Thymus (tissue), 11 donors: ENCODE results near the gene NTM. TPM values are rescaled to one million over a fixed set of nuclear protein-coding genes. Genes with fewer than 3 reads are reported as not detected.

Source experiments
- DNase-seq, 9 donors: peaks; one replicate each; pipeline ENCODE4 v3.0.0-alpha.2; 2013; ENCODE audit warnings: low spot score in 9 of 9, low read depth in 6 of 9, missing footprints in 1 of 9
- H3K27ac ChIP-seq, 2 donors: one replicate each; pipeline ENCODE4 v1.5.1; 2013; ENCODE audit warnings: control low read depth in 1 of 2, low read depth in 1 of 2, low read length in 1 of 2, mild to moderate bottlenecking in 1 of 2, moderate library complexity in 1 of 2
- H3K27me3 ChIP-seq, 2 donors: one replicate each; pipeline ENCODE4 v1.5.1; 2013; ENCODE audit warnings: low read length in 1 of 2; ENCODE audit not compliant: control insufficient read depth in 2 of 2, insufficient read depth in 1 of 2
- H3K36me3 ChIP-seq, 2 donors: one replicate each; pipeline ENCODE4 v1.5.1; 2013; ENCODE audit warnings: low read length in 1 of 2, mild to moderate bottlenecking in 1 of 2, moderate library complexity in 1 of 2; ENCODE audit not compliant: control insufficient read depth in 2 of 2, insufficient read depth in 2 of 2
- H3K4me1 ChIP-seq, 2 donors: one replicate each; pipeline ENCODE4 v1.5.1; 2013; ENCODE audit warnings: low read length in 2 of 2; ENCODE audit not compliant: control insufficient read depth in 2 of 2, insufficient read depth in 2 of 2
- H3K4me3 ChIP-seq, 2 donors: one replicate each; pipeline ENCODE4 v1.5.1; 2013; ENCODE audit warnings: low read length in 2 of 2, control low read depth in 1 of 2, mild to moderate bottlenecking in 1 of 2
- H3K9me3 ChIP-seq, 2 donors: one replicate each; pipeline ENCODE4 v1.5.1; 2013; ENCODE audit warnings: low read length in 1 of 2, mild to moderate bottlenecking in 1 of 2; ENCODE audit not compliant: control insufficient read depth in 2 of 2, insufficient read depth in 1 of 2
- WGBS: extraction: QIAGEN DNeasy Blood & Tissue Kit; methylation state at CpG from one replicate; pipeline ENCODE4 v1.1.7; 2013; 5-methylcytosine and 5-hydroxymethylcytosine counted together
- polyA plus RNA-seq: library from polyadenylated mRNA; stranded (reverse); fragments of 200-250 nt; gene quantifications from one replicate; pipeline ENCODE4 v1.2.3, GENCODE V29; 2013
- total RNA-seq: library from RNA; stranded (reverse); fragments of 120-200 nt; gene quantifications from one replicate; pipeline ENCODE4 v1.2.4, GENCODE V29; 2013
- donor health status: healthy.

The NTM gene
- total and polyA plus RNA-seq, 2 donors: 0.18 to 0.47 TPM

GRCh38 chr11:132073787-132074186, 703.4 kb downstream of the NTM start:
- no peak overlapping the region for H3K4me3 ChIP-seq
- WGBS: 88% methylated on average over 1 of the region's 1 CpG
- no peak for DNase-seq
- no peak overlapping the region for H3K27ac ChIP-seq
- no peaks in the 10 kb centered on the region for H3K9me3 ChIP-seq
- H3K4me1 ChIP-seq: no peaks in the 10 kb centered on the region
- no peaks in the 10 kb centered on the region for H3K36me3 ChIP-seq
- H3K27me3 ChIP-seq: no peaks in the 10 kb centered on the region

- Histone ChIP-seq H3K36me3 (no peaks in the 10 kb centered on the region), H3K4me1 (no peaks in the 10 kb centered on the region), H3K9me3 (no peaks in the 10 kb centered on the region), H3K27ac (no peak overlapping the region), H3K27me3 (no peaks in the 10 kb centered on the region), H3K4me3 (no peak overlapping the region)
- DNase-seq: no peak
- WGBS: 71% methylated on average over 1 of the region's 1 CpG
These were observed 705.0 kb downstream of the NTM start for GRCh38 chr11:132075447-132075846.

GRCh38 chr11:132077416-132077815, 707.0 kb downstream of the NTM start:
- H3K27me3 ChIP-seq: no peaks in the 10 kb centered on the region
- no peak overlapping the region for H3K27ac ChIP-seq
- H3K9me3 ChIP-seq: no peaks in the 10 kb centered on the region
- H3K36me3 ChIP-seq: no peaks in the 10 kb centered on the region
- no peak overlapping the region for H3K4me3 ChIP-seq
- no peak for DNase-seq
- no peaks in the 10 kb centered on the region for H3K4me1 ChIP-seq

GRCh38 chr11:132078264-132079076, 708.1 kb downstream of the NTM start:
- WGBS: 93% methylated on average over 17 of the region's 17 CpGs
- H3K36me3 ChIP-seq: no peaks in the 10 kb centered on the region
- no peaks in the 10 kb centered on the region for H3K27me3 ChIP-seq
- H3K9me3 ChIP-seq: no peaks in the 10 kb centered on the region
- no peak for DNase-seq
- no peak overlapping the region for H3K27ac ChIP-seq
- no peaks in the 10 kb centered on the region for H3K4me1 ChIP-seq
- H3K4me3 ChIP-seq: no peak overlapping the region

GRCh38 chr11:132080127-132080526, 709.7 kb downstream of the NTM start:
- no peak overlapping the region for H3K4me3 ChIP-seq
- H3K9me3 ChIP-seq: no peaks in the 10 kb centered on the region
- H3K4me1 ChIP-seq: no peaks in the 10 kb centered on the region
- no peak for DNase-seq
- WGBS: 81% methylated on average over 1 of the region's 1 CpG
- H3K36me3 ChIP-seq: no peaks in the 10 kb centered on the region
- H3K27me3 ChIP-seq: no peaks in the 10 kb centered on the region
- H3K27ac ChIP-seq: no peak overlapping the region

- Histone ChIP-seq H3K4me3 (no peak overlapping the region), H3K36me3 (no peaks in the 10 kb centered on the region), H3K27me3 (no peaks in the 10 kb centered on the region), H3K4me1 (no peaks in the 10 kb centered on the region), H3K27ac (no peak overlapping the region), H3K9me3 (no peaks in the 10 kb centered on the region)
- DNase-seq: no peak
- 87% methylated on average over 5 of the region's 5 CpGs for WGBS
These were observed 712.2 kb downstream of the NTM start for GRCh38 chr11:132082566-132082965.

- H3K36me3 ChIP-seq: no peaks in the 10 kb centered on the region
- no peak overlapping the region for H3K27ac ChIP-seq
- DNase-seq: no peak
- H3K4me1 ChIP-seq: no peaks in the 10 kb centered on the region
- no peak overlapping the region for H3K4me3 ChIP-seq
- H3K9me3 ChIP-seq: no peaks in the 10 kb centered on the region
- no peaks in the 10 kb centered on the region for H3K27me3 ChIP-seq
These were observed 714.0 kb downstream of the NTM start for GRCh38 chr11:132084433-132084832.

- 77% methylated on average over 1 of the region's 1 CpG for WGBS
- H3K9me3 ChIP-seq: no peaks in the 10 kb centered on the region
These were observed 716.7 kb downstream of the NTM start for GRCh38 chr11:132087148-132087547.

GRCh38 chr11:132088551-132088950, 718.1 kb downstream of the NTM start:
- WGBS: 95% methylated on average over 3 of the region's 3 CpGs
- H3K9me3 ChIP-seq: no peaks in the 10 kb centered on the region
- H3K27me3 ChIP-seq: no peaks in the 10 kb centered on the region
- no peak overlapping the region for H3K4me3 ChIP-seq
- no peaks in the 10 kb centered on the region for H3K4me1 ChIP-seq
- no peak overlapping the region for H3K27ac ChIP-seq
- no peak for DNase-seq
- H3K36me3 ChIP-seq: no peaks in the 10 kb centered on the region

More at GRCh38 chr11:132087148-132087547, 716.7 kb downstream of the NTM start:
- Histone ChIP-seq H3K27me3 (no peaks in the 10 kb centered on the region), H3K4me3 (no peak overlapping the region), H3K36me3 (no peaks in the 10 kb centered on the region), H3K4me1 (no peaks in the 10 kb centered on the region), H3K27ac (no peak overlapping the region)
- no peak for DNase-seq
